Esophagus (tissue), 2 donors: ENCODE results near the gene NT5DC3. TPM values are rescaled to one million over a fixed set of nuclear protein-coding genes. Genes with fewer than 3 reads are reported as not detected.

Experiments
- H3K27ac ChIP-seq, 2 donors: one replicate each; pipeline ENCODE4 v1.5.1; 2013; ENCODE audit warnings: low read depth in 2 of 2, mild to moderate bottlenecking in 2 of 2, inconsistent platforms in 1 of 2, low read length in 1 of 2, moderate library complexity in 1 of 2
- H3K27me3 ChIP-seq, 2 donors: one replicate each; pipeline ENCODE4 v1.6.1; 2013; ENCODE audit warnings: low read length in 2 of 2, control low read depth in 1 of 2, mild to moderate bottlenecking in 1 of 2; ENCODE audit not compliant: insufficient read depth in 2 of 2, control insufficient read depth in 1 of 2
- H3K36me3 ChIP-seq, 2 donors: one replicate each; pipeline ENCODE4 v1.6.1; 2013; ENCODE audit warnings: low read length in 1 of 2; ENCODE audit not compliant: control insufficient read depth in 2 of 2, insufficient read depth in 2 of 2
- H3K4me1 ChIP-seq, 2 donors: one replicate each; pipeline ENCODE4 v1.6.1; 2013; ENCODE audit warnings: low read length in 1 of 2; ENCODE audit not compliant: control insufficient read depth in 2 of 2, insufficient read depth in 2 of 2
- H3K4me3 ChIP-seq, 2 donors: one replicate each; pipeline ENCODE4 v1.5.1; 2013; ENCODE audit warnings: low read length in 2 of 2, mild to moderate bottlenecking in 2 of 2, low read depth in 1 of 2, moderate library complexity in 1 of 2
- H3K9me3 ChIP-seq, 2 donors: one replicate each; pipeline ENCODE4 v1.6.1; 2013; ENCODE audit warnings: mild to moderate bottlenecking in 2 of 2, low read depth in 1 of 2, low read length in 1 of 2, moderate library complexity in 1 of 2; ENCODE audit not compliant: control insufficient read depth in 2 of 2, insufficient read depth in 1 of 2
- WGBS, 2 donors: extraction: QIAGEN DNeasy Blood & Tissue Kit; methylation state at CpG; one replicate each; pipeline ENCODE4 v1.1.7; 2013; 5-methylcytosine and 5-hydroxymethylcytosine counted together
- polyA plus RNA-seq, 2 donors: library from polyadenylated mRNA; stranded (reverse); fragments of 200-250 nt; gene quantifications; one replicate each; pipeline ENCODE4 v1.2.3, GENCODE V29; 2013
- donor health status: healthy with polysubstance abuse.
- donor health status: Bipolar disorder and iron deficiency.

NT5DC3 gene
- polyA plus RNA-seq, 2 donors, result 2.6 to 2.8 TPM

GRCh38 chr12:103879048-103879692 is 38.1 kb upstream of the NT5DC3 start:
- no peak overlapping the region for H3K27ac ChIP-seq
- peaks cover 0 to 4% of the 10 kb centered on the region in 2 donors for H3K36me3 ChIP-seq
- H3K27me3 ChIP-seq, result no peaks in the 10 kb centered on the region
- no peak overlapping the region for H3K4me3 ChIP-seq
- WGBS, 2 donors, result 84 to 92% methylated on average over 9 of the region's 9 CpGs
- no peaks in the 10 kb centered on the region for H3K9me3 ChIP-seq
- H3K4me1 ChIP-seq, result no peaks in the 10 kb centered on the region

GRCh38 chr12:103877934-103878510 is 37.0 kb upstream of the NT5DC3 start:
- H3K27ac ChIP-seq, result no peak overlapping the region
- 6 to 13% methylated on average over 5 of the region's 5 CpGs for WGBS, 2 donors
- no peaks in the 10 kb centered on the region for H3K36me3 ChIP-seq
- no peaks in the 10 kb centered on the region for H3K27me3 ChIP-seq
- no peaks in the 10 kb centered on the region for H3K4me1 ChIP-seq
- H3K9me3 ChIP-seq, result no peaks in the 10 kb centered on the region
- no peak overlapping the region for H3K4me3 ChIP-seq

- Histone ChIP-seq H3K27me3 (no peaks in the 10 kb centered on the region), H3K9me3 (no peaks in the 10 kb centered on the region), H3K27ac (no peak overlapping the region), H3K36me3 (no peaks in the 10 kb centered on the region), H3K4me3 (no peak overlapping the region), H3K4me1 (no peaks in the 10 kb centered on the region)
- 48 to 70% methylated on average over 1 of the region's 1 CpG for WGBS, 2 donors
Measured at GRCh38 chr12:103877288-103877687, 36.3 kb upstream of the NT5DC3 start.

GRCh38 chr12:103875666-103876065 is 34.6 kb upstream of the NT5DC3 start:
- 29 to 31% methylated on average over 1 of the region's 1 CpG for WGBS, 2 donors
- Histone ChIP-seq H3K4me3 (no peak overlapping the region), H3K9me3 (no peaks in the 10 kb centered on the region), H3K36me3 (no peaks in the 10 kb centered on the region), H3K4me1 (no peaks in the 10 kb centered on the region), H3K27ac (no peak overlapping the region), H3K27me3 (no peaks in the 10 kb centered on the region)

- Histone ChIP-seq H3K9me3 (no peaks in the 10 kb centered on the region), H3K27ac (no peak overlapping the region), H3K27me3 (no peaks in the 10 kb centered on the region), H3K4me3 (no peak overlapping the region), H3K4me1 (peaks cover 5 to 10% of the 10 kb centered on the region in 2 donors), H3K36me3 (no peaks in the 10 kb centered on the region)
Measured at GRCh38 chr12:103868215-103868614, 27.2 kb upstream of the NT5DC3 start.

GRCh38 chr12:103865151-103865730 is 24.2 kb upstream of the NT5DC3 start:
- no peak overlapping the region for H3K4me3 ChIP-seq
- no peaks in the 10 kb centered on the region for H3K27me3 ChIP-seq
- peaks cover 7 to 12% of the 10 kb centered on the region in 2 donors for H3K4me1 ChIP-seq
- no peaks in the 10 kb centered on the region for H3K9me3 ChIP-seq
- H3K36me3 ChIP-seq, result no peaks in the 10 kb centered on the region
- H3K27ac ChIP-seq, result no peak overlapping the region
- WGBS, 2 donors, result 55 to 60% methylated on average over 2 of the region's 2 CpGs

GRCh38 chr12:103864710-103865109 is 23.7 kb upstream of the NT5DC3 start:
- Histone ChIP-seq H3K4me1 (peaks cover 7 to 18% of the 10 kb centered on the region in 2 donors), H3K27me3 (no peaks in the 10 kb centered on the region), H3K36me3 (no peaks in the 10 kb centered on the region), H3K27ac (no peak overlapping the region), H3K4me3 (no peak overlapping the region), H3K9me3 (no peaks in the 10 kb centered on the region)
- WGBS, 2 donors, result 68 to 73% methylated on average over 6 of the region's 6 CpGs

GRCh38 chr12:103858953-103859601 is 18.0 kb upstream of the NT5DC3 start:
- H3K27me3 ChIP-seq, result no peaks in the 10 kb centered on the region
- no peaks in the 10 kb centered on the region for H3K9me3 ChIP-seq
- H3K4me1 ChIP-seq, result peaks cover 10% of the 10 kb centered on the region in 2 donors
- no peak overlapping the region for H3K4me3 ChIP-seq
- 29 to 47% methylated on average over 10 of the region's 10 CpGs for WGBS, 2 donors
- no peaks in the 10 kb centered on the region for H3K36me3 ChIP-seq
- peak overlapping the region; percentile 77 to 97 for H3K27ac ChIP-seq

GRCh38 chr12:103858335-103858734 is 17.3 kb upstream of the NT5DC3 start:
- H3K36me3 ChIP-seq, result no peaks in the 10 kb centered on the region
- no peaks in the 10 kb centered on the region for H3K9me3 ChIP-seq
- 89 to 91% methylated on average over 8 of the region's 8 CpGs for WGBS, 2 donors
- no peaks in the 10 kb centered on the region for H3K27me3 ChIP-seq
- H3K27ac ChIP-seq, result peak overlapping the region; percentile 77 to 97
- peaks cover 7 to 8% of the 10 kb centered on the region in 2 donors for H3K4me1 ChIP-seq
- no peak overlapping the region for H3K4me3 ChIP-seq
